SU-DHL-6 (cell line): ENCODE results near the gene TRUB1.
A peak's percentile ranks its signal among the peaks of the same experiment; 100 is the strongest.
"Not testable (repeated sequence)": the region's sequence is repeated elsewhere in the genome, so short reads cannot be mapped to it uniquely, and the experiment has no call there.

Experiments used
- H2AFZ ChIP-seq: fragments of 200-600 bp; sonication (generic); 2 replicates; pipeline ENCODE4 v1.6.1; 2014; ENCODE audit warnings: low read depth, mild to moderate bottlenecking, moderate library complexity, mixed read lengths, antibody characterized with exemption, low read length; ENCODE audit not compliant: severe bottlenecking
- H3F3A ChIP-seq: fragments of 200-600 bp; shearing (Covaris generic); 2 replicates; pipeline ENCODE4 v1.6.0; 2016; ENCODE audit warnings: antibody characterized with exemption, mild to moderate bottlenecking; ENCODE audit not compliant: insufficient read depth
- H3K27ac ChIP-seq: fragments of 200-600 bp; sonication (generic); 2 replicates; pipeline ENCODE4 v1.5.1; 2016; ENCODE audit warnings: low read depth, mild to moderate bottlenecking, low read length, moderate library complexity, mixed read lengths
- H3K27me3 ChIP-seq: fragments of 200-600 bp; sonication (generic), shearing (Covaris generic); 2 replicates; pipeline ENCODE4 v1.6.0; 2014; ENCODE audit warnings: mild to moderate bottlenecking, low read length
- H3K36me3 ChIP-seq: fragments of 200-600 bp; sonication (generic); 2 replicates; pipeline ENCODE4 v1.6.1; 2014; ENCODE audit warnings: mild to moderate bottlenecking, low read length, mixed read lengths
- H3K4me2 ChIP-seq: fragments of 300-600, 200-600 bp; shearing (Covaris generic), sonication (generic); 2 replicates; pipeline ENCODE4 v1.6.0; 2014; ENCODE audit warnings: low read length, low read depth, mild to moderate bottlenecking; ENCODE audit not compliant: poor library complexity, severe bottlenecking
- H3K4me3 ChIP-seq: fragments of 200-600 bp; sonication (generic); 2 replicates; pipeline ENCODE4 v1.5.1; 2014; ENCODE audit warnings: antibody characterized with exemption, low read length, mild to moderate bottlenecking, mixed read lengths; ENCODE audit not compliant: insufficient read depth, poor library complexity, severe bottlenecking
- H3K79me2 ChIP-seq: fragments of 200-600 bp; sonication (generic); 2 replicates; pipeline ENCODE4 v1.6.1; 2014; ENCODE audit warnings: mild to moderate bottlenecking, low read length, moderate library complexity; ENCODE audit not compliant: insufficient read depth
- H3K9ac ChIP-seq: fragments of 200-600 bp; sonication (generic); 2 replicates; pipeline ENCODE4 v1.7.0; 2014; ENCODE audit warnings: mild to moderate bottlenecking, low read length
- H3K9me2 ChIP-seq: fragments of 200-600 bp; sonication (generic); replicated peaks from 2 replicates; pipeline ENCODE4 v1.6.1; 2014; ENCODE audit warnings: low read length; ENCODE audit not compliant: insufficient read depth
- H3K9me3 ChIP-seq: fragments of 200-600 bp; sonication (generic); 2 replicates; pipeline ENCODE4 v1.6.1; 2014; ENCODE audit warnings: low read length, mixed read lengths; ENCODE audit not compliant: insufficient read depth
- H4K20me1 ChIP-seq: fragments of 200-600 bp; sonication (generic); 2 replicates; pipeline ENCODE4 v1.6.1; 2014; ENCODE audit warnings: low read depth, mild to moderate bottlenecking, antibody characterized with exemption, low read length, moderate library complexity, mixed read lengths
- CTCF ChIP-seq: fragments of 200-600 bp; sonication (generic); IDR thresholded peaks from one replicate; pipeline ENCODE4 v1.5.1; 2017; ENCODE audit warnings: antibody characterized with exemption, mild to moderate bottlenecking, low read length, moderate library complexity; ENCODE audit not compliant: insufficient read depth, poor library complexity, severe bottlenecking
- EZH2phosphoT487 ChIP-seq: fragments of 200-600 bp; sonication (generic), shearing (Covaris generic); conservative IDR thresholded peaks from 2 replicates; pipeline ENCODE4 v1.6.1; 2018; ENCODE audit warnings: mild to moderate bottlenecking, antibody characterized with exemption, low read length, moderate library complexity, mixed read lengths

Gene TRUB1

GRCh38 chr10:114932945-114933344, 5.0 kb upstream of the TRUB1 start:
- H4K20me1 ChIP-seq = no peaks in the 10 kb centered on the region
- no peak for TF ChIP-seq EZH2phosphoT487
- no peak for TF ChIP-seq CTCF
- no peak overlapping the region for H3K4me2 ChIP-seq
- H3K79me2 ChIP-seq = no peaks in the 10 kb centered on the region
- no peak overlapping the region for H3K9ac ChIP-seq
- no peaks in the 10 kb centered on the region for H3F3A ChIP-seq
- H3K27me3 ChIP-seq = no peaks in the 10 kb centered on the region
- H2AFZ ChIP-seq = no peak overlapping the region
- H3K4me3 ChIP-seq = no peak overlapping the region
- H3K36me3 ChIP-seq = no peaks in the 10 kb centered on the region
- no peaks in the 10 kb centered on the region for H3K9me2 ChIP-seq
- no peak overlapping the region for H3K27ac ChIP-seq
- H3K9me3 ChIP-seq = no peaks in the 10 kb centered on the region

GRCh38 chr10:114933588-114933987, 4.4 kb upstream of the TRUB1 start:
- no peaks in the 10 kb centered on the region for H3K9me2 ChIP-seq
- H3F3A ChIP-seq = no peaks in the 10 kb centered on the region
- H3K36me3 ChIP-seq = no peaks in the 10 kb centered on the region
- H3K27me3 ChIP-seq = no peaks in the 10 kb centered on the region
- no peak overlapping the region for H3K4me3 ChIP-seq
- H3K4me2 ChIP-seq = no peak overlapping the region
- H4K20me1 ChIP-seq = no peaks in the 10 kb centered on the region
- no peak overlapping the region for H3K27ac ChIP-seq
- no peaks in the 10 kb centered on the region for H3K9me3 ChIP-seq
- no peak overlapping the region for H2AFZ ChIP-seq
- no peak overlapping the region for H3K9ac ChIP-seq
- no peak for TF ChIP-seq EZH2phosphoT487
- TF ChIP-seq CTCF = no peak
- peaks cover 5% of the 10 kb centered on the region for H3K79me2 ChIP-seq

- not testable (repeated sequence) for H3K9ac ChIP-seq, H3K36me3 ChIP-seq, H3K27me3 ChIP-seq, H4K20me1 ChIP-seq, H3K9me3 ChIP-seq, H3K9me2 ChIP-seq, H2AFZ ChIP-seq, H3K27ac ChIP-seq, H3K4me2 ChIP-seq, H3F3A ChIP-seq, H3K79me2 ChIP-seq, H3K4me3 ChIP-seq
These were observed 4.0 kb upstream of the TRUB1 start for GRCh38 chr10:114933995-114934394.

GRCh38 chr10:114938856-114939193, 830 bp downstream of the TRUB1 start:
- H3K36me3 ChIP-seq = no peaks in the 10 kb centered on the region; the same call in 1 of the 2 replicates
- H2AFZ ChIP-seq = no peak overlapping the region
- no peaks in the 10 kb centered on the region for H3K27me3 ChIP-seq
- no peaks in the 10 kb centered on the region for H3F3A ChIP-seq
- no peaks in the 10 kb centered on the region for H3K9me2 ChIP-seq
- H3K4me3 ChIP-seq = peak overlapping the region; percentile 82
- H3K27ac ChIP-seq = no peak overlapping the region
- peak overlapping the region; percentile 88 for H3K9ac ChIP-seq
- no peaks in the 10 kb centered on the region for H3K9me3 ChIP-seq
- TF ChIP-seq EZH2phosphoT487 (no peak), CTCF (no peak)
- peak overlapping the region; percentile 65 for H3K4me2 ChIP-seq
- no peaks in the 10 kb centered on the region for H4K20me1 ChIP-seq
- peaks cover 26% of the 10 kb centered on the region for H3K79me2 ChIP-seq
